ENCODE results near the gene HIVEP3.

Gene HIVEP3
- long read RNA-seq, partial matches to known transcripts: 0 of 2 reads
- long read RNA-seq, other reads (novel, unspliced or antisense): 2 of 2 reads

DNA sequence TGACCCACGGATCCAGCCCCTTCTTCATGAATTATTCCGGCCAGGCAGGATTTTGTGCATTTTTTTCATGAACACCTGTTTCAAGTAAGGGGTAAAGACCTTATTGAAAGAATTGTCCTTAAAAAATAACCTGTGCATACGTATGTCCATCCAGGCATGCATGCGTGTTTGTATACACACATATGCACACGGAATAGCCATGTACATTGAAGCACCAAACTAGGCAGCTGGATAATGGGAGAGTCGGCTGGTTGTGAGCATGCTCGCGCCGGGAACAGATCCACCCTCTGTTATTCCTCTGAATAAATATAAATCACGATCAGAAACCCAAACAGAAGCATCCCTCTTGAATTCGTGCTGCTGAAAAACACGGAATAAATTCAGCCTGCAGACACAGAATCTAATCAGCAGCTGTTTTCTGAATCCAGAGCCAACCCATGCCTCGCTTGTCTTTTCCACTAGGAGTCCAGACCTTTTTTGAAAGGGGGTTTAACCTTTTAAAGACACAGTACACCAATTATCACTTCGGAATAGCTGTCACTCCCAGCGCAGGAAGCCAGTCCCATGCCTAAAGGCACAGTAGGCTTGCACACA is at the start of gene HIVEP3:
Gene HIVEP3 (minus strand): TSS at position 473 of the 594 bp plus-strand sequence.
- H3K27ac ChIP-seq (replicated peaks): no peak within 1 kb of the TSS
- no peak within 1 kb of the TSS for H3K4me3 ChIP-seq (replicated peaks; ENCODE audit: insufficient read depth, low read length)

DNA sequence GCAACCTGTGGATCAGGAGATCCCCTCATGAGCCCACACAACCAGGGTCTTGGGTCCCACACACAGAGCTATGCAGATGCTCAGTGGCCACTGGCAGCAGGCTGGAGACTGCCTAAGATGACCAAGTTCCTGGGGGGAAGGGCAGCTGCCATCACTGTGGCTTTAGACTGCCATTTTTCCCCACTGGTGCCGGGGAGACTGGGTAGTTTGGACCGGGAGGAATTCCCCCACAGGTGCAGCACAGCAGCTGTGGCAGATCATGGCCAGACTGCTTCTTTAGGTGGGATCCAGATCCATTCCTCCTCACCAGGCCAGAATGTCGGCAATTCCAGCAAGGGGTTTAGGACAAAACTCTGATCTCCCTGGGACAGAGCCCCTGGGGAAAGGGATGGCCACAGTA is 45.7 kb upstream of the HIVEP3 start:
- H3K27ac ChIP-seq (replicated peaks): no peak overlapping the region
- no peak overlapping the region for H3K4me3 ChIP-seq (replicated peaks; ENCODE audit: insufficient read depth, low read length)

More for the DNA sequence above, at the start of gene HIVEP3:
- DNase-seq (ENCODE audit: low read depth in 1 of 2, low spot score in 1 of 2): no peak
- TF ChIP-seq, protein P1, sequence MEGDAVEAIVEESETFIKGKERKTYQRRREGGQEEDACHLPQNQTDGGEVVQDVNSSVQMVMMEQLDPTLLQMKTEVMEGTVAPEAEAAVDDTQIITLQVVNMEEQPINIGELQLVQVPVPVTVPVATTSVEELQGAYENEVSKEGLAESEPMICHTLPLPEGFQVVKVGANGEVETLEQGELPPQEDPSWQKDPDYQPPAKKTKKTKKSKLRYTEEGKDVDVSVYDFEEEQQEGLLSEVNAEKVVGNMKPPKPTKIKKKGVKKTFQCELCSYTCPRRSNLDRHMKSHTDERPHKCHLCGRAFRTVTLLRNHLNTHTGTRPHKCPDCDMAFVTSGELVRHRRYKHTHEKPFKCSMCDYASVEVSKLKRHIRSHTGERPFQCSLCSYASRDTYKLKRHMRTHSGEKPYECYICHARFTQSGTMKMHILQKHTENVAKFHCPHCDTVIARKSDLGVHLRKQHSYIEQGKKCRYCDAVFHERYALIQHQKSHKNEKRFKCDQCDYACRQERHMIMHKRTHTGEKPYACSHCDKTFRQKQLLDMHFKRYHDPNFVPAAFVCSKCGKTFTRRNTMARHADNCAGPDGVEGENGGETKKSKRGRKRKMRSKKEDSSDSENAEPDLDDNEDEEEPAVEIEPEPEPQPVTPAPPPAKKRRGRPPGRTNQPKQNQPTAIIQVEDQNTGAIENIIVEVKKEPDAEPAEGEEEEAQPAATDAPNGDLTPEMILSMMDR (IDR thresholded peaks at IDR 0.05; ENCODE audit: insufficient read depth, low read length): no peak
- TF ChIP-seq GABPA (IDR thresholded peaks at IDR 0.05; ENCODE audit: low read depth): no peak
- TF ChIP-seq, protein P2, sequence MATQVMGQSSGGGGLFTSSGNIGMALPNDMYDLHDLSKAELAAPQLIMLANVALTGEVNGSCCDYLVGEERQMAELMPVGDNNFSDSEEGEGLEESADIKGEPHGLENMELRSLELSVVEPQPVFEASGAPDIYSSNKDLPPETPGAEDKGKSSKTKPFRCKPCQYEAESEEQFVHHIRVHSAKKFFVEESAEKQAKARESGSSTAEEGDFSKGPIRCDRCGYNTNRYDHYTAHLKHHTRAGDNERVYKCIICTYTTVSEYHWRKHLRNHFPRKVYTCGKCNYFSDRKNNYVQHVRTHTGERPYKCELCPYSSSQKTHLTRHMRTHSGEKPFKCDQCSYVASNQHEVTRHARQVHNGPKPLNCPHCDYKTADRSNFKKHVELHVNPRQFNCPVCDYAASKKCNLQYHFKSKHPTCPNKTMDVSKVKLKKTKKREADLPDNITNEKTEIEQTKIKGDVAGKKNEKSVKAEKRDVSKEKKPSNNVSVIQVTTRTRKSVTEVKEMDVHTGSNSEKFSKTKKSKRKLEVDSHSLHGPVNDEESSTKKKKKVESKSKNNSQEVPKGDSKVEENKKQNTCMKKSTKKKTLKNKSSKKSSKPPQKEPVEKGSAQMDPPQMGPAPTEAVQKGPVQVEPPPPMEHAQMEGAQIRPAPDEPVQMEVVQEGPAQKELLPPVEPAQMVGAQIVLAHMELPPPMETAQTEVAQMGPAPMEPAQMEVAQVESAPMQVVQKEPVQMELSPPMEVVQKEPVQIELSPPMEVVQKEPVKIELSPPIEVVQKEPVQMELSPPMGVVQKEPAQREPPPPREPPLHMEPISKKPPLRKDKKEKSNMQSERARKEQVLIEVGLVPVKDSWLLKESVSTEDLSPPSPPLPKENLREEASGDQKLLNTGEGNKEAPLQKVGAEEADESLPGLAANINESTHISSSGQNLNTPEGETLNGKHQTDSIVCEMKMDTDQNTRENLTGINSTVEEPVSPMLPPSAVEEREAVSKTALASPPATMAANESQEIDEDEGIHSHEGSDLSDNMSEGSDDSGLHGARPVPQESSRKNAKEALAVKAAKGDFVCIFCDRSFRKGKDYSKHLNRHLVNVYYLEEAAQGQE (IDR thresholded peaks at IDR 0.05; ENCODE audit: insufficient replicate concordance, low read depth): no peak
- no peak for TF ChIP-seq POLR2AphosphoS5 (IDR thresholded peaks at IDR 0.05; ENCODE audit: low read depth)
- TF ChIP-seq SPI1 (IDR thresholded peaks at IDR 0.05; ENCODE audit: borderline replicate concordance, low read depth): no peak
- peaks cover 45% of the 10 kb centered on the region for H3K27me3 ChIP-seq (ENCODE audit: insufficient read depth, poor library complexity, severe bottlenecking)

DNA sequence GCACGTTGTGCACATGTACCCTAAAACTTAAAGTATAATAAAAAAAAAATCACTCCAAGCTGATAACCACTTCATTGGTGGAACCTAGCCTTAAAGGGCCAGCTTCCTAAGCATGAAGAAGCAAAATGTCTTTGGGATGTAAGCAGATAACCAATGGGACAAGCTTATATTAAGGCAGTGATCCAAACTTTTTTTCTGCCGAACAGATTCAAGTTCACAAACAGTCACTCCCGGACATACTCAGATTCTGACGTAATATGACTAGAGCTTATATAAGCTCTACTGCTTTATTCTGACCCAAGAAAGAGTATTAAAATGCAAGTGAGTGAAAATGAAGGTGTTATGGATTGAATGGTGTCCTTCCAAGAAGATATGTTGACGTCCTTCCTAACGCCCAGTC is 44.9 kb upstream of the HIVEP3 start:
- H3K4me3 ChIP-seq (replicated peaks; ENCODE audit: insufficient read depth, low read length): no peak overlapping the region
- DNase-seq (ENCODE audit: low read depth in 1 of 2, low spot score in 1 of 2): no peak
- no peak for TF ChIP-seq GABPA (IDR thresholded peaks at IDR 0.05; ENCODE audit: low read depth)
- no peak for TF ChIP-seq SPI1 (IDR thresholded peaks at IDR 0.05; ENCODE audit: borderline replicate concordance, low read depth)
- TF ChIP-seq, protein P1 (IDR thresholded peaks at IDR 0.05; ENCODE audit: insufficient read depth, low read length): no peak
- TF ChIP-seq POLR2AphosphoS5 (IDR thresholded peaks at IDR 0.05; ENCODE audit: low read depth): no peak
- TF ChIP-seq, protein P2 (IDR thresholded peaks at IDR 0.05; ENCODE audit: insufficient replicate concordance, low read depth): no peak
- H3K27me3 ChIP-seq (ENCODE audit: insufficient read depth, poor library complexity, severe bottlenecking): no peaks in the 10 kb centered on the region
- H3K27ac ChIP-seq (replicated peaks): no peak overlapping the region

More for the DNA sequence above, 45.7 kb upstream of the HIVEP3 start:
- TF ChIP-seq, protein P2 (IDR thresholded peaks at IDR 0.05; ENCODE audit: insufficient replicate concordance, low read depth): no peak
- TF ChIP-seq GABPA (IDR thresholded peaks at IDR 0.05; ENCODE audit: low read depth) (no peak), POLR2AphosphoS5 (IDR thresholded peaks at IDR 0.05; ENCODE audit: low read depth) (no peak), SPI1 (IDR thresholded peaks at IDR 0.05; ENCODE audit: borderline replicate concordance, low read depth) (no peak)
- TF ChIP-seq, protein P1 (IDR thresholded peaks at IDR 0.05; ENCODE audit: insufficient read depth, low read length): no peak
- DNase-seq (ENCODE audit: low read depth in 1 of 2, low spot score in 1 of 2): no peak
- no peaks in the 10 kb centered on the region for H3K27me3 ChIP-seq (ENCODE audit: insufficient read depth, poor library complexity, severe bottlenecking)
